ENCODE results near the gene UGCG.

DNA sequence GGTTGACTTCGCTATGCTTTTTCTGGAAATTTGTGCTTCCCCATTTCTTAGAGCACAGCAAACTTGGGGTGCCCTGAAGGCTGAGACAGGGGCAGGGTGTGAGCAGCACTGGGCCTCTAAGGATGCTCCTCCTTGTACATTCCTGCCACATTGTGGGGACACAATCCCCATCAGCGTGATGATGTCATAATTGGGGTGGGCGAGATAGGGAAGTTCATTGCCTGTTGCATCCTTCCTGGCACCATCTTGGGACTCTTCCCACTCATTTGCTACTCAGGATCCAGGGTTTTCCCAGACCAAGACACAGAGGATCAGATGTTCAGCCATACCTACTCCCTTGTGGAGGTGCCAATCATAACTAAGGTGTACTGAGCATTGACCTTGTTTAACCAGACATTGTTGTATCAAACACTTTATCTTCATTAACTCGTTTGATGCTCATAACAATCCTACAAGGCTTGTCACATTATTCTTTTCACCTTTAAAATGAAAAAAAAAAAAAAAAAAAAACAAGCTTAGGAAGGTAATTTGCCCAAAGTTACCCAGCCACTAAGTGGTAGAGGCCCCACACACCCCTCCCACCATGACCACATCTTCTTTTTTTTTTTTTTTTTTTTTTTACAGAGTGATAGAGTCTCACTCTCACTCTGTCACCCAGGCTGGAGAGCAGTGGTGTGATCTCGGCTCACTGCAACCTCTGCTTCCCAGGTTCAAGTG is 87.6 kb downstream of the UGCG start:
- no peak for TF ChIP-seq POLR2A (IDR thresholded peaks at IDR 0.05)
- TF ChIP-seq, protein P1, sequence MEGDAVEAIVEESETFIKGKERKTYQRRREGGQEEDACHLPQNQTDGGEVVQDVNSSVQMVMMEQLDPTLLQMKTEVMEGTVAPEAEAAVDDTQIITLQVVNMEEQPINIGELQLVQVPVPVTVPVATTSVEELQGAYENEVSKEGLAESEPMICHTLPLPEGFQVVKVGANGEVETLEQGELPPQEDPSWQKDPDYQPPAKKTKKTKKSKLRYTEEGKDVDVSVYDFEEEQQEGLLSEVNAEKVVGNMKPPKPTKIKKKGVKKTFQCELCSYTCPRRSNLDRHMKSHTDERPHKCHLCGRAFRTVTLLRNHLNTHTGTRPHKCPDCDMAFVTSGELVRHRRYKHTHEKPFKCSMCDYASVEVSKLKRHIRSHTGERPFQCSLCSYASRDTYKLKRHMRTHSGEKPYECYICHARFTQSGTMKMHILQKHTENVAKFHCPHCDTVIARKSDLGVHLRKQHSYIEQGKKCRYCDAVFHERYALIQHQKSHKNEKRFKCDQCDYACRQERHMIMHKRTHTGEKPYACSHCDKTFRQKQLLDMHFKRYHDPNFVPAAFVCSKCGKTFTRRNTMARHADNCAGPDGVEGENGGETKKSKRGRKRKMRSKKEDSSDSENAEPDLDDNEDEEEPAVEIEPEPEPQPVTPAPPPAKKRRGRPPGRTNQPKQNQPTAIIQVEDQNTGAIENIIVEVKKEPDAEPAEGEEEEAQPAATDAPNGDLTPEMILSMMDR (IDR thresholded peaks at IDR 0.05) = no peak
- no peak for TF ChIP-seq POLR2AphosphoS5 (IDR thresholded peaks at IDR 0.05)
- no peak for TF ChIP-seq EP300 (IDR thresholded peaks at IDR 0.05; ENCODE audit: low read depth)

Data from transverse colon (tissue), 4 donors.